IPS-18a (cell line): ENCODE data around the gene VASP.

Source experiments
- H3K27ac ChIP-seq: one replicate; pipeline ENCODE4 v1.5.1; 2013; ENCODE audit warnings: low read length
- H3K27me3 ChIP-seq: one replicate; pipeline ENCODE4 v1.6.1; 2013; ENCODE audit warnings: mild to moderate bottlenecking, low read length; ENCODE audit not compliant: control insufficient read depth, insufficient read depth
- H3K36me3 ChIP-seq: one replicate; pipeline ENCODE4 v1.6.1; 2013; ENCODE audit warnings: low read depth, low read length; ENCODE audit not compliant: control insufficient read depth
- H3K4me1 ChIP-seq: one replicate; pipeline ENCODE4 v1.6.1; 2013; ENCODE audit warnings: low read depth, low read length; ENCODE audit not compliant: control insufficient read depth
- H3K4me3 ChIP-seq: one replicate; pipeline ENCODE4 v1.5.1; 2013; ENCODE audit warnings: low read length
- H3K9ac ChIP-seq: one replicate; pipeline ENCODE4 v1.6.1; 2013; ENCODE audit warnings: mild to moderate bottlenecking, low read length, moderate library complexity
- H3K9me3 ChIP-seq: one replicate; pipeline ENCODE4 v1.6.1; 2013; ENCODE audit warnings: low read depth, low read length; ENCODE audit not compliant: control insufficient read depth

Gene VASP

DNA sequence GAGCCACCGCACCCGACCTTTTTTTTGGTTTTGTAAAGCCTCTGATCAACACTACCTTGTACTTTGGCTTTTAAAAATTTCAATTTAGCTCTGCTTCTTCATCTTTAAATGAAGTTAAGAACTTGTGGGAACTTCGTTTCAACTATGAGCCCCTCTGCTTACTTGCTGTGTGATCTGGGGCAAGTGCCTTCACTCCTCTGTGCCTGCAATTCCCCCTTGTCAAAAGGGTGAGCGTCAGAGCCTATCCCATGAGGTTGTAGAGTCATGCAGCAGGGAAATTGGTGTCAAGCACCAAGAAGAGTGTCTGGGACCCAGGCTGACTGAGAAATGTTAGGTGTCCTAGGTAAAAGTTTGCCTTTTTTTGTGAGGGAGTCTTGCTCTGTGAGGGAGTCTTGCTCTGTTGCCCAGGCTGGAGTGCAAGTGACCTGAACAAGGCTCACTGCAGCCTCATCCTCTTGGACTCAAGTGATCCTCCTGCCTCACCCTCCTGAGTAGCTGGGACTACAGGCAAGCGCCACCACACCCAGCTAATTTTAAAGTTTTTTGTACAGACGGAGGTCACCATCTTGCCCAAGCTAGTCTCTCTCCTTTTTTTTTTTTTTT, 5.7 kb downstream of the VASP start:
- Histone ChIP-seq H3K9me3 (no peaks in the 10 kb centered on the region), H3K4me1 (peaks cover 4% of the 10 kb centered on the region), H3K36me3 (peaks cover 16% of the 10 kb centered on the region), H3K27ac (no peak overlapping the region), H3K9ac (no peak overlapping the region), H3K27me3 (no peaks in the 10 kb centered on the region), H3K4me3 (no peak overlapping the region)

- Histone ChIP-seq H3K27me3 (no peaks in the 10 kb centered on the region), H3K4me3 (no peak overlapping the region), H3K4me1 (peaks cover 3% of the 10 kb centered on the region), H3K9me3 (no peaks in the 10 kb centered on the region), H3K27ac (no peak overlapping the region), H3K36me3 (peaks cover 22% of the 10 kb centered on the region), H3K9ac (no peak overlapping the region)
Observed at GRCh38 chr19:45514376-45515051, 7.2 kb downstream of the VASP start.

DNA sequence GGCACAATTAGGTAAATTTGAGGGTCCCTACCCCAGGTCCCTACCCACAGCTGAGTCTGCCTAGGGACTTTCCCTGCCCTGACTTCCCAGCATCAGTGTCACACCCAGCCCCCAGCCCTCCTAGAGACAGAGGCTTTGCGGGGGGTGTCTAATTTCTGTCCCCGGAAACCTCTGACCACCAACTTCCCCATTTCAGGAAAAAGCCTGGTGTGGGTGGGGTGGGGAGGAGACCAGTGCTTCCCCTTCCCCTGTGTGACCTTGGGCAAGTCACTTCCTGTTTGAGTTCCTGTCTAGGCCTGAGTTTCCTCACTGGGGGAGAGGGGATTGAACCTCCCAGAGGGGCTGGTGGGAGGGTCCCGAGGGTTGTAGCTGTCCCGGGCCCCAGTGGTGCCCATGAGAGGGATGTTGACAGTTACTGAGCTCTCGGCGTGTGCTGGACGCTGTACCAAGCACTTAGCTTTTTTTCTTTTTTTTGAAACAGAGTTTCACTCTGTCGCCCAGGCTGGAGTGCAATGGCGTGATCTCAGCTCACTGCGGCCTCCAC, 7.9 kb downstream of the VASP start:
- Histone ChIP-seq H3K9ac (no peak overlapping the region), H3K4me3 (no peak overlapping the region), H3K27ac (no peak overlapping the region), H3K4me1 (no peaks in the 10 kb centered on the region), H3K36me3 (peaks cover 26% of the 10 kb centered on the region), H3K9me3 (no peaks in the 10 kb centered on the region), H3K27me3 (no peaks in the 10 kb centered on the region)

GRCh38 chr19:45515807-45516401, 8.6 kb downstream of the VASP start:
- Histone ChIP-seq H3K9me3 (no peaks in the 10 kb centered on the region), H3K27ac (no peak overlapping the region), H3K36me3 (peaks cover 31% of the 10 kb centered on the region), H3K4me3 (no peak overlapping the region), H3K4me1 (no peaks in the 10 kb centered on the region), H3K27me3 (no peaks in the 10 kb centered on the region), H3K9ac (no peak overlapping the region)

GRCh38 chr19:45517238-45517637, 10.0 kb downstream of the VASP start:
- H3K36me3 ChIP-seq = peaks cover 36% of the 10 kb centered on the region
- H3K4me3 ChIP-seq = no peak overlapping the region
- H3K9me3 ChIP-seq = no peaks in the 10 kb centered on the region
- no peaks in the 10 kb centered on the region for H3K4me1 ChIP-seq
- no peak overlapping the region for H3K9ac ChIP-seq
- no peaks in the 10 kb centered on the region for H3K27me3 ChIP-seq
- no peak overlapping the region for H3K27ac ChIP-seq

GRCh38 chr19:45517641-45518468, 10.6 kb downstream of the VASP start:
- Histone ChIP-seq H3K9ac (no peak overlapping the region), H3K4me1 (no peaks in the 10 kb centered on the region), H3K9me3 (no peaks in the 10 kb centered on the region), H3K27ac (no peak overlapping the region), H3K36me3 (peaks cover 40% of the 10 kb centered on the region), H3K27me3 (no peaks in the 10 kb centered on the region), H3K4me3 (no peak overlapping the region)

GRCh38 chr19:45518469-45518826, 11.2 kb downstream of the VASP start:
- Histone ChIP-seq H3K9ac (no peak overlapping the region), H3K27ac (no peak overlapping the region), H3K9me3 (no peaks in the 10 kb centered on the region), H3K27me3 (no peaks in the 10 kb centered on the region), H3K4me1 (no peaks in the 10 kb centered on the region), H3K4me3 (no peak overlapping the region), H3K36me3 (peaks cover 43% of the 10 kb centered on the region)

- Histone ChIP-seq H3K36me3 (peaks cover 57% of the 10 kb centered on the region), H3K27ac (no peak overlapping the region), H3K4me3 (no peak overlapping the region), H3K9ac (no peak overlapping the region), H3K9me3 (no peaks in the 10 kb centered on the region), H3K4me1 (no peaks in the 10 kb centered on the region), H3K27me3 (no peaks in the 10 kb centered on the region)
Observed at GRCh38 chr19:45522010-45522941, 15.0 kb downstream of the VASP start.

DNA sequence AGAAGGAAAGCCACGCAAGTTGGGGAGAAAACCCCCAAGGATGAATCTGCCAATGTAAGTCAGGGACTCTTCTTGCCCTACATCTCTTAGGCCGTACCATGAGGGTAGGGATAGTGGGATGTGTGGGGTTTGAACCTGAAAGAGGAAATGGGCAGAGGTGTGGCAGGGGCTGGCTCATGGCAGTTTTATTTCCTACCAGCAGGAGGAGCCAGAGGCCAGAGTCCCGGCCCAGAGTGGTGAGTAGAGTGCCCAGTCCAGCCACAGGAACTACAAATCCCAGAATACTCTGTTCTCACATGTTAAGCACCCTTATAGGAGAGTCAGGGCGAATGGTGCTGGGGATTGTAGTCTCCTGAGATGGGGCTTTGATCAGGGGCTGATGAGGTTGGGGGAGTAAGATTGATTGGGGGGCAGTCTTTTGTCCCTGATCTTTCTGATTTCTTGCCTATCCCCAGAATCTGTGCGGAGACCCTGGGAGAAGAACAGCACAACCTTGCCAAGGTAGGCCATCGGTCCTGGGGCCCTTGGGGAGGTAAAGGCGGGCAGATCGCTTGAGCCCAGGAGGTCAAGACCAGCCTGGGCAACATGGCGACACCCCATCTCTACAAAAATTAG, 16.5 kb downstream of the VASP start:
- no peaks in the 10 kb centered on the region for H3K9me3 ChIP-seq
- H3K4me3 ChIP-seq = no peak overlapping the region
- H3K27me3 ChIP-seq = no peaks in the 10 kb centered on the region
- no peak overlapping the region for H3K9ac ChIP-seq
- H3K36me3 ChIP-seq = peaks cover 45% of the 10 kb centered on the region
- H3K4me1 ChIP-seq = no peaks in the 10 kb centered on the region
- H3K27ac ChIP-seq = no peak overlapping the region

DNA sequence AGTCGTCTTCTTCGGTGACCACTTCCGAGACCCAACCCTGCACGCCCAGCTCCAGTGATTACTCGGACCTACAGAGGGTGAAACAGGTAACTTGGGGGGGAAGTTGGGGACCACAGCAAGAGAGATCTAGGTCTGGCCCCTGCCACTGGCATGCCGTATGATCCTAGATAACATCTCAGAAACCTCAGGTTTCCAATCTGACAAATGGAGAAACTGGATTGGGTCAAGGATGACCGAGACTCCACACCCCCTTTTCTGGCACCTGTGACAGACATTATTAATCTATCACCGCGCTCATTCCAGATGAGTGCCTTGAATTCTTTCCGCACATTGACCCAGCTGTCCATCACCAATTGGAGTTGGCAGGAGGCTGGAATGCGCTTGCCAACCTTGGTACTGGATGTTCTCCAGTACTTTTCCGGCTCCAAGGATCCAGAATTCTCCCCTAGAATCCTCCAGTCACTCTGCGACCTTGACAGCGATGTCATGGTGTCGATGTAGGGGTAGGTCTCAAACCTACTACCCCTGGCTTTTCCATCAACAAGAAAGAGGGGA, 17.4 kb downstream of the VASP start:
- H3K4me3 ChIP-seq = no peak overlapping the region

More for the DNA sequence above, 17.4 kb downstream of the VASP start:
- H3K36me3 ChIP-seq = peaks cover 45% of the 10 kb centered on the region
- H3K27me3 ChIP-seq = peaks cover 5% of the 10 kb centered on the region
- peaks cover 3% of the 10 kb centered on the region for H3K4me1 ChIP-seq
- no peak overlapping the region for H3K9ac ChIP-seq
- H3K9me3 ChIP-seq = no peaks in the 10 kb centered on the region
- no peak overlapping the region for H3K27ac ChIP-seq
